Neural progenitor cell (in vitro differentiated cells): ENCODE measurements around the gene RNF213. TPM values are rescaled to one million over a fixed set of nuclear protein-coding genes. Genes with fewer than 3 reads are reported as not detected.

Experiments
- DNase-seq: peaks from one replicate; pipeline ENCODE4 v3.0.0-alpha.2; 2016; ENCODE audit warnings: low spot score
- H2AFZ ChIP-seq: fragments of 200-600 bp; sonication (generic); replicated peaks from 2 replicates; pipeline ENCODE4 v1.6.1; 2016; ENCODE audit warnings: antibody characterized with exemption
- H3F3A ChIP-seq: fragments of 200-600 bp; sonication (generic); 2 replicates; pipeline ENCODE4 v1.6.1; 2016; ENCODE audit warnings: antibody characterized with exemption, low read depth
- H3K27ac ChIP-seq: fragments of 200-600 bp; sonication (generic); 2 replicates; pipeline ENCODE4 v1.5.1; 2016; ENCODE audit warnings: mild to moderate bottlenecking
- H3K27me3 ChIP-seq: fragments of 200-600 bp; sonication (generic); 2 replicates; pipeline ENCODE4 v1.6.1; 2016; ENCODE audit warnings: mild to moderate bottlenecking, moderate library complexity
- H3K36me3 ChIP-seq: fragments of 200-600 bp; sonication (generic); 2 replicates; pipeline ENCODE4 v1.5.1; 2016
- H3K4me1 ChIP-seq: fragments of 200-600 bp; sonication (generic); 2 replicates; pipeline ENCODE4 v1.6.1; 2016; ENCODE audit warnings: mixed run types
- H3K4me2 ChIP-seq: fragments of 200-600 bp; sonication (generic); 2 replicates; pipeline ENCODE4 v1.6.1; 2016
- H3K4me3 ChIP-seq: fragments of 200-600 bp; sonication (generic); 2 replicates; pipeline ENCODE4 v1.5.1; 2016
- H3K79me2 ChIP-seq: fragments of 200-600 bp; sonication (generic); 2 replicates; pipeline ENCODE4 v1.6.1; 2016; ENCODE audit warnings: low read depth
- H3K9ac ChIP-seq: fragments of 200-600 bp; sonication (generic); 2 replicates; pipeline ENCODE4 v1.6.1; 2016
- H3K9me3 ChIP-seq: fragments of 200-600 bp; sonication (generic); 2 replicates; pipeline ENCODE4 v1.5.1; 2016; ENCODE audit warnings: low read depth
- H4K20me1 ChIP-seq: fragments of 200-600 bp; sonication (generic); 2 replicates; pipeline ENCODE4 v1.6.1; 2016; ENCODE audit warnings: low read depth
- H3K27ac Mint-ChIP-seq: 3 replicates; pipeline ENCODE4 v1.8.0; 2021; ENCODE audit warnings: mixed read lengths
- H3K27me3 Mint-ChIP-seq: 2 replicates; pipeline ENCODE4 v1.8.0; 2022; ENCODE audit warnings: low read depth, mild to moderate bottlenecking, inconsistent platforms, moderate library complexity, mixed read lengths; ENCODE audit not compliant: insufficient read depth
- H3K36me3 Mint-ChIP-seq: 3 replicates; pipeline ENCODE4 v1.8.0; 2021; ENCODE audit warnings: mixed read lengths
- H3K4me1 Mint-ChIP-seq: 3 replicates; pipeline ENCODE4 v1.8.0; 2021; ENCODE audit warnings: mixed read lengths
- H3K4me3 Mint-ChIP-seq: 3 replicates; pipeline ENCODE4 v1.8.0; 2021; ENCODE audit warnings: mild to moderate bottlenecking, moderate library complexity, mixed read lengths
- H3K9me3 Mint-ChIP-seq: 3 replicates; pipeline ENCODE4 v1.8.0; 2020; ENCODE audit warnings: mixed read lengths
- EZH2 ChIP-seq: fragments of 200-600 bp; sonication (generic); IDR thresholded peaks from 2 replicates; pipeline ENCODE4 v1.6.1; 2017; ENCODE audit warnings: antibody characterized with exemption, mild to moderate bottlenecking, moderate library complexity
- EZH2phosphoT487 ChIP-seq: fragments of 200-600 bp; sonication (generic); IDR thresholded peaks from 2 replicates; pipeline ENCODE4 v1.6.1; 2017; ENCODE audit warnings: antibody characterized with exemption
- total RNA-seq: library from RNA; depleted of rRNA; stranded (reverse); fragments of >200 nt; gene quantifications from 2 replicates; pipeline ENCODE4 v1.2.3, GENCODE V29; 2015; ENCODE audit warnings: low replicate concordance
- TF ChIP-seq, protein P1 (sequence below): fragments of 200-600 bp; sonication (generic); IDR thresholded peaks from 2 replicates; pipeline ENCODE4 v1.5.1; 2017; ENCODE audit warnings: antibody characterized with exemption, mild to moderate bottlenecking

Gene RNF213
- total RNA-seq, 1 donor from 2014 or later = 19.8 TPM

DNA sequence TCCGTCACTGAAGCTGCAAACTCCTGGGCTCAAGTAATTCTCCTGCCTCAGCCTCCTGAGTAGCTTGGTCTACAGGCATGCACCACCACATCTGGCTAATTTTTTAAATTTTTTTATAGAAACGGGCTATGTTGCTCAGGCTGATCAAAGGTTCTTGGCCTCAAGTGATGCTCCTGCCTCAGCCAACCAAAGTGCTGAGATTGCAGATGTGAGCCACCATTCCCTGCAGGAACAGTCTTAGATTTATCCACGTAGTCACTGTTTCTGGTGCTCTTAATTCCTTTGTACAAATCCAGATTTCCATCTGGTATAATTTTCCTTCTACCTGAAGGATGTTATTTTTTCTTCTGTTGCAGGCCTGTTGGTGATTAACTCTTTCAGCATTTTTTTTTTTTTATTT, 27.4 kb upstream of the RNF213 start:
- TF ChIP-seq EZH2 = no peak
- no peak for TF ChIP-seq EZH2phosphoT487
- TF ChIP-seq, protein P1, sequence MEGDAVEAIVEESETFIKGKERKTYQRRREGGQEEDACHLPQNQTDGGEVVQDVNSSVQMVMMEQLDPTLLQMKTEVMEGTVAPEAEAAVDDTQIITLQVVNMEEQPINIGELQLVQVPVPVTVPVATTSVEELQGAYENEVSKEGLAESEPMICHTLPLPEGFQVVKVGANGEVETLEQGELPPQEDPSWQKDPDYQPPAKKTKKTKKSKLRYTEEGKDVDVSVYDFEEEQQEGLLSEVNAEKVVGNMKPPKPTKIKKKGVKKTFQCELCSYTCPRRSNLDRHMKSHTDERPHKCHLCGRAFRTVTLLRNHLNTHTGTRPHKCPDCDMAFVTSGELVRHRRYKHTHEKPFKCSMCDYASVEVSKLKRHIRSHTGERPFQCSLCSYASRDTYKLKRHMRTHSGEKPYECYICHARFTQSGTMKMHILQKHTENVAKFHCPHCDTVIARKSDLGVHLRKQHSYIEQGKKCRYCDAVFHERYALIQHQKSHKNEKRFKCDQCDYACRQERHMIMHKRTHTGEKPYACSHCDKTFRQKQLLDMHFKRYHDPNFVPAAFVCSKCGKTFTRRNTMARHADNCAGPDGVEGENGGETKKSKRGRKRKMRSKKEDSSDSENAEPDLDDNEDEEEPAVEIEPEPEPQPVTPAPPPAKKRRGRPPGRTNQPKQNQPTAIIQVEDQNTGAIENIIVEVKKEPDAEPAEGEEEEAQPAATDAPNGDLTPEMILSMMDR = no peak
- DNase-seq = no peak
- Histone ChIP-seq H3K9ac (no peak overlapping the region), H3K4me3 (no peak overlapping the region), H3K4me1 (no peaks in the 10 kb centered on the region), H3F3A (no peaks in the 10 kb centered on the region), H3K4me2 (no peak overlapping the region), H3K36me3 (peaks cover 7% of the 10 kb centered on the region), H3K27me3 (no peaks in the 10 kb centered on the region), H3K9me3 (peaks cover 2% of the 10 kb centered on the region), H2AFZ (no peak overlapping the region), H4K20me1 (no peaks in the 10 kb centered on the region), H3K27ac (no peak overlapping the region), H3K79me2 (no peaks in the 10 kb centered on the region)
- Mint-ChIP-seq H3K4me1 (no peaks in the 10 kb centered on the region), H3K27me3 (peaks cover 4% of the 10 kb centered on the region), H3K36me3 (peaks cover 36% of the 10 kb centered on the region), H3K9me3 (peaks cover 23% of the 10 kb centered on the region), H3K4me3 (no peak overlapping the region), H3K27ac (no peak overlapping the region)

DNA sequence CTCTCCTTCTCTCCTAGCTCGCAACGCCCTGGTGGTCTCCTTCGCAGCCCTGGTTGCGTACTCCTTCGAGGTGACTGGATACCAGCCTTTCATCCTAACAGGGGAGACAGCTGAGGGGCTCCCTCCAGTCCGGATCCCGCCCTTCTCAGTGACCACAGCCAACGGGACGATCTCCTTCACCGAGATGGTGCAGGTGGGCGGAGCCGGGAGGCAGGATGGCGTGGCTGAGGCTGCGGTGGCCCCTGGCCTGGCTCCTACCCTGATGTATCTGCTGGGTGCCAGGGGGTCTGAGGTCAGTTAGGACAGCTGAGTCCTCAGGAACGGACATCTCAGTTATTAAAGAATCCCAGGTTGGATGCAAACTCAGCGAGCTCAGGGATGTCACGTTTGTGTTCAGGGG, 23.7 kb upstream of the RNF213 start:
- DNase-seq = no peak
- Histone ChIP-seq H3K9ac (no peak overlapping the region), H3K79me2 (no peaks in the 10 kb centered on the region), H3K4me1 (no peaks in the 10 kb centered on the region), H3K4me3 (no peak overlapping the region), H3K27ac (no peak overlapping the region), H4K20me1 (no peaks in the 10 kb centered on the region), H2AFZ (no peak overlapping the region), H3K4me2 (no peak overlapping the region), H3K27me3 (no peaks in the 10 kb centered on the region), H3K36me3 (peaks cover 3% of the 10 kb centered on the region), H3K9me3 (no peaks in the 10 kb centered on the region), H3F3A (no peaks in the 10 kb centered on the region)
- peaks cover 7% of the 10 kb centered on the region for H3K27me3 Mint-ChIP-seq
- no peaks in the 10 kb centered on the region for H3K4me1 Mint-ChIP-seq
- H3K4me3 Mint-ChIP-seq = no peak overlapping the region
- H3K27ac Mint-ChIP-seq = no peak overlapping the region
- peaks cover 29% of the 10 kb centered on the region for H3K36me3 Mint-ChIP-seq
- peaks cover 17% of the 10 kb centered on the region for H3K9me3 Mint-ChIP-seq
- TF ChIP-seq, protein P1 = no peak
- TF ChIP-seq EZH2 (no peak), EZH2phosphoT487 (no peak)

DNA sequence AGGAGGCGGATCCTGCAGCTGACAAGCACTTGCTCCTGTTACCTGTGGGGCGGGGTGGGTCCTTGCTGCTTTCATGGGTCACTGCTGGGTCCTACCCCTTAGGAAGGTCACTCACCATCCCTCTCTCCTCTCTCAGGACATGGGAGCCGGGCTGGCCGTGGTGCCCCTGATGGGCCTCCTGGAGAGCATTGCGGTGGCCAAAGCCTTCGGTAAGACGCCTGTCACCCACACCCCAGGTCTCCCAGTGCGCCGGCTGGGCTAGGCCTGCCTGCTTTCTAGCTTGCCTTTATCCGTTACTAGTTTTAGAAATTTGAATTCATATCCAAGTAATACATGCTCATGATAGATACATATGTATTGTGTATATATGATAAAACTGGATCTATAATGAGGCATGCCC, 23.3 kb upstream of the RNF213 start:
- peaks cover 27% of the 10 kb centered on the region for H3K36me3 Mint-ChIP-seq
- H3K4me1 Mint-ChIP-seq = no peaks in the 10 kb centered on the region
- H3K27me3 Mint-ChIP-seq = peaks cover 7% of the 10 kb centered on the region

More for the DNA sequence above, 23.3 kb upstream of the RNF213 start:
- TF ChIP-seq EZH2 = no peak
- no peak for TF ChIP-seq EZH2phosphoT487
- TF ChIP-seq, protein P1 = no peak
- Histone ChIP-seq H2AFZ (no peak overlapping the region), H3K4me3 (no peak overlapping the region), H3F3A (no peaks in the 10 kb centered on the region), H3K79me2 (no peaks in the 10 kb centered on the region), H3K27me3 (no peaks in the 10 kb centered on the region), H3K9ac (no peak overlapping the region), H3K27ac (no peak overlapping the region), H3K4me1 (no peaks in the 10 kb centered on the region), H3K9me3 (no peaks in the 10 kb centered on the region), H4K20me1 (no peaks in the 10 kb centered on the region), H3K36me3 (peaks cover 3% of the 10 kb centered on the region), H3K4me2 (no peak overlapping the region)
- no peak for DNase-seq
- Mint-ChIP-seq H3K27ac (no peak overlapping the region), H3K4me3 (no peak overlapping the region), H3K9me3 (peaks cover 16% of the 10 kb centered on the region)
